ENCODE data around the gene CSNK2B. TPM values are rescaled to one million over a fixed set of nuclear protein-coding genes. Genes with fewer than 3 reads are reported as not detected.

The CSNK2B gene
- polyA plus RNA-seq, 3 donors, result 103 to 186 (median 172) TPM

Other genes starting within 250 kb of the CSNK2B start
- gene MICB, start 167.9 kb upstream of the CSNK2B start, polyA plus RNA-seq, result 1 to 10 TPM in 1 of 3 donors, under 1 TPM in 2; 0.53 to 3.3 (median 0.95) TPM
- gene MCCD1, start 137.1 kb upstream of the CSNK2B start, polyA plus RNA-seq, result not detected
- gene DDX39B, start 124.1 kb upstream of the CSNK2B start, polyA plus RNA-seq, result 100 to 1,000 TPM; 315 to 359 (median 351) TPM
- 1 to 10 TPM in 1 of 3 donors, under 1 TPM in 2; 0.48 to 1.8 (median 0.81) TPM for gene ATP6V1G2, start 119.5 kb upstream of the CSNK2B start, polyA plus RNA-seq
- gene NFKBIL1, start 118.5 kb upstream of the CSNK2B start, polyA plus RNA-seq, result 10 to 100 TPM; 21.5 to 40.3 (median 25.0) TPM
- under 1 TPM in 2 of 3 donors, not detected in 1; 0.08 to 0.21 TPM for gene LTA, start 93.8 kb upstream of the CSNK2B start, polyA plus RNA-seq
- gene TNF, start 90.5 kb upstream of the CSNK2B start, polyA plus RNA-seq, result 1 to 10 TPM in 1 of 3 donors, under 1 TPM in 2; 0.16 to 1.1 (median 0.56) TPM
- 1 to 10 TPM; 1.9 to 6.7 (median 5.3) TPM for gene LTB, start 83.7 kb upstream of the CSNK2B start, polyA plus RNA-seq
- gene LST1, start 79.8 kb upstream of the CSNK2B start, polyA plus RNA-seq, result 10 to 100 TPM in 2 of 3 donors, 1 to 10 TPM in 1; 3.1 to 41.1 (median 32.1) TPM
- under 1 TPM in 2 of 3 donors, not detected in 1; 0.14 to 0.39 TPM for gene NCR3, start 73.1 kb upstream of the CSNK2B start, polyA plus RNA-seq
- gene AIF1, start 50.8 kb upstream of the CSNK2B start, polyA plus RNA-seq, result 100 to 1,000 TPM in 1 of 3 donors, 10 to 100 TPM in 1, 1 to 10 TPM in 1; 7.9 to 180 (median 63.1) TPM
- 100 to 1,000 TPM in 2 of 3 donors, 10 to 100 TPM in 1; 47.8 to 112 (median 110) TPM for gene PRRC2A, start 45.4 kb upstream of the CSNK2B start, polyA plus RNA-seq
- gene BAG6, start 13.4 kb upstream of the CSNK2B start, polyA plus RNA-seq, result 100 to 1,000 TPM; 109 to 202 (median 189) TPM
- gene APOM, start 10.2 kb upstream of the CSNK2B start, polyA plus RNA-seq, result 1 to 10 TPM; 2.0 to 6.5 (median 3.6) TPM
- 10 to 100 TPM in 2 of 3 donors, 1 to 10 TPM in 1; 8.8 to 17.0 (median 14.1) TPM for gene C6orf47, start 5.3 kb upstream of the CSNK2B start, polyA plus RNA-seq
- 10 to 100 TPM in 2 of 3 donors, 1 to 10 TPM in 1; 9.7 to 16.6 (median 14.0) TPM for gene GPANK1, start 1.1 kb upstream of the CSNK2B start, polyA plus RNA-seq
- 1 to 10 TPM; 4.2 to 9.8 (median 4.8) TPM for gene LY6G5B, start 3.9 kb downstream of the CSNK2B start, polyA plus RNA-seq
- gene LY6G5C, start 15.0 kb downstream of the CSNK2B start, polyA plus RNA-seq, result 1 to 10 TPM; 1.2 to 3.5 (median 2.4) TPM
- gene ABHD16A, start 37.2 kb downstream of the CSNK2B start, polyA plus RNA-seq, result 10 to 100 TPM; 28.5 to 39.8 (median 30.5) TPM
- under 1 TPM in 1 of 3 donors, not detected in 2; 0.45 TPM for gene LY6G6F, start 40.8 kb downstream of the CSNK2B start, polyA plus RNA-seq
- gene LY6G6D, start 49.3 kb downstream of the CSNK2B start, polyA plus RNA-seq, result not detected
- gene LY6G6C, start 55.7 kb downstream of the CSNK2B start, polyA plus RNA-seq, result under 1 TPM in 1 of 3 donors, not detected in 2; 0.16 TPM
- gene MPIG6B, start 57.3 kb downstream of the CSNK2B start, polyA plus RNA-seq, result under 1 TPM in 2 of 3 donors, not detected in 1; 0.06 to 0.22 TPM
- gene DDAH2, start 63.2 kb downstream of the CSNK2B start, polyA plus RNA-seq, result 100 to 1,000 TPM in 2 of 3 donors, 10 to 100 TPM in 1; 21.9 to 213 (median 122) TPM
- gene CLIC1, start 70.5 kb downstream of the CSNK2B start, polyA plus RNA-seq, result 100 to 1,000 TPM; 140 to 335 (median 301) TPM
- 1 to 10 TPM; 2.4 to 4.4 (median 3.9) TPM for gene MSH5, start 73.9 kb downstream of the CSNK2B start, polyA plus RNA-seq
- gene SAPCD1, start 96.6 kb downstream of the CSNK2B start, polyA plus RNA-seq, result 1 to 10 TPM in 1 of 3 donors, under 1 TPM in 1, not detected in 1; 0.51 to 1.4 TPM
- 1 to 10 TPM in 1 of 3 donors, under 1 TPM in 1, not detected in 1; 0.61 to 2.1 TPM for gene VWA7, start 111.2 kb downstream of the CSNK2B start, polyA plus RNA-seq
- gene VARS1, start 129.7 kb downstream of the CSNK2B start, polyA plus RNA-seq, result 10 to 100 TPM; 24.2 to 38.6 (median 29.1) TPM
- gene LSM2, start 140.9 kb downstream of the CSNK2B start, polyA plus RNA-seq, result 10 to 100 TPM; 29.7 to 55.0 (median 38.1) TPM
- 1 to 10 TPM in 1 of 3 donors, under 1 TPM in 2; 0.59 to 1.0 (median 0.80) TPM for gene HSPA1L, start 149.2 kb downstream of the CSNK2B start, polyA plus RNA-seq
- 100 to 1,000 TPM in 1 of 3 donors, 10 to 100 TPM in 2; 32.5 to 514 (median 76.3) TPM for gene HSPA1A, start 149.5 kb downstream of the CSNK2B start, polyA plus RNA-seq
- 100 to 1,000 TPM in 1 of 3 donors, 10 to 100 TPM in 2; 40.9 to 501 (median 47.1) TPM for gene HSPA1B, start 161.7 kb downstream of the CSNK2B start, polyA plus RNA-seq
- 10 to 100 TPM; 26.2 to 33.8 (median 31.5) TPM for gene NEU1, start 196.7 kb downstream of the CSNK2B start, polyA plus RNA-seq
- 1 to 10 TPM; 1.3 to 8.1 (median 6.2) TPM for gene SLC44A4, start 212.9 kb downstream of the CSNK2B start, polyA plus RNA-seq
- 10 to 100 TPM; 20.1 to 35.8 (median 23.0) TPM for gene EHMT2, start 231.6 kb downstream of the CSNK2B start, polyA plus RNA-seq
- gene ZBTB12, start 236.0 kb downstream of the CSNK2B start, polyA plus RNA-seq, result 1 to 10 TPM; 1.7 to 5.2 (median 2.2) TPM